Neural progenitor cell (in vitro differentiated cells): ENCODE results near the gene SMAD6. TPM values are rescaled to one million over a fixed set of nuclear protein-coding genes. Genes with fewer than 3 reads are reported as not detected.

ENCODE experiments used
- DNase-seq: peaks from one replicate; pipeline ENCODE4 v3.0.0-alpha.2; 2016; ENCODE audit warnings: low spot score
- H2AFZ ChIP-seq: fragments of 200-600 bp; sonication (generic); replicated peaks from 2 replicates; pipeline ENCODE4 v1.6.1; 2016; ENCODE audit warnings: antibody characterized with exemption
- H3F3A ChIP-seq: fragments of 200-600 bp; sonication (generic); 2 replicates; pipeline ENCODE4 v1.6.1; 2016; ENCODE audit warnings: antibody characterized with exemption, low read depth
- H3K27ac ChIP-seq: fragments of 200-600 bp; sonication (generic); 2 replicates; pipeline ENCODE4 v1.5.1; 2016; ENCODE audit warnings: mild to moderate bottlenecking
- H3K27me3 ChIP-seq: fragments of 200-600 bp; sonication (generic); 2 replicates; pipeline ENCODE4 v1.6.1; 2016; ENCODE audit warnings: mild to moderate bottlenecking, moderate library complexity
- H3K36me3 ChIP-seq: fragments of 200-600 bp; sonication (generic); 2 replicates; pipeline ENCODE4 v1.5.1; 2016
- H3K4me1 ChIP-seq: fragments of 200-600 bp; sonication (generic); 2 replicates; pipeline ENCODE4 v1.6.1; 2016; ENCODE audit warnings: mixed run types
- H3K4me2 ChIP-seq: fragments of 200-600 bp; sonication (generic); 2 replicates; pipeline ENCODE4 v1.6.1; 2016
- H3K4me3 ChIP-seq: fragments of 200-600 bp; sonication (generic); 2 replicates; pipeline ENCODE4 v1.5.1; 2016
- H3K79me2 ChIP-seq: fragments of 200-600 bp; sonication (generic); 2 replicates; pipeline ENCODE4 v1.6.1; 2016; ENCODE audit warnings: low read depth
- H3K9ac ChIP-seq: fragments of 200-600 bp; sonication (generic); 2 replicates; pipeline ENCODE4 v1.6.1; 2016
- H3K9me3 ChIP-seq: fragments of 200-600 bp; sonication (generic); 2 replicates; pipeline ENCODE4 v1.5.1; 2016; ENCODE audit warnings: low read depth
- H4K20me1 ChIP-seq: fragments of 200-600 bp; sonication (generic); 2 replicates; pipeline ENCODE4 v1.6.1; 2016; ENCODE audit warnings: low read depth
- H3K27ac Mint-ChIP-seq: 3 replicates; pipeline ENCODE4 v1.8.0; 2021; ENCODE audit warnings: mixed read lengths
- H3K27me3 Mint-ChIP-seq: 2 replicates; pipeline ENCODE4 v1.8.0; 2022; ENCODE audit warnings: low read depth, mild to moderate bottlenecking, inconsistent platforms, moderate library complexity, mixed read lengths; ENCODE audit not compliant: insufficient read depth
- H3K36me3 Mint-ChIP-seq: 3 replicates; pipeline ENCODE4 v1.8.0; 2021; ENCODE audit warnings: mixed read lengths
- H3K4me1 Mint-ChIP-seq: 3 replicates; pipeline ENCODE4 v1.8.0; 2021; ENCODE audit warnings: mixed read lengths
- H3K4me3 Mint-ChIP-seq: 3 replicates; pipeline ENCODE4 v1.8.0; 2021; ENCODE audit warnings: mild to moderate bottlenecking, moderate library complexity, mixed read lengths
- H3K9me3 Mint-ChIP-seq: 3 replicates; pipeline ENCODE4 v1.8.0; 2020; ENCODE audit warnings: mixed read lengths
- EZH2 ChIP-seq: fragments of 200-600 bp; sonication (generic); IDR thresholded peaks from 2 replicates; pipeline ENCODE4 v1.6.1; 2017; ENCODE audit warnings: antibody characterized with exemption, mild to moderate bottlenecking, moderate library complexity
- EZH2phosphoT487 ChIP-seq: fragments of 200-600 bp; sonication (generic); IDR thresholded peaks from 2 replicates; pipeline ENCODE4 v1.6.1; 2017; ENCODE audit warnings: antibody characterized with exemption
- total RNA-seq: library from RNA; depleted of rRNA; stranded (reverse); fragments of >200 nt; gene quantifications from 2 replicates; pipeline ENCODE4 v1.2.3, GENCODE V29; 2015; ENCODE audit warnings: low replicate concordance
- TF ChIP-seq, protein P1 (sequence below): fragments of 200-600 bp; sonication (generic); IDR thresholded peaks from 2 replicates; pipeline ENCODE4 v1.5.1; 2017; ENCODE audit warnings: antibody characterized with exemption, mild to moderate bottlenecking

Gene SMAD6
- total RNA-seq, 1 donor from 2014 or later = 3.4 TPM

DNA sequence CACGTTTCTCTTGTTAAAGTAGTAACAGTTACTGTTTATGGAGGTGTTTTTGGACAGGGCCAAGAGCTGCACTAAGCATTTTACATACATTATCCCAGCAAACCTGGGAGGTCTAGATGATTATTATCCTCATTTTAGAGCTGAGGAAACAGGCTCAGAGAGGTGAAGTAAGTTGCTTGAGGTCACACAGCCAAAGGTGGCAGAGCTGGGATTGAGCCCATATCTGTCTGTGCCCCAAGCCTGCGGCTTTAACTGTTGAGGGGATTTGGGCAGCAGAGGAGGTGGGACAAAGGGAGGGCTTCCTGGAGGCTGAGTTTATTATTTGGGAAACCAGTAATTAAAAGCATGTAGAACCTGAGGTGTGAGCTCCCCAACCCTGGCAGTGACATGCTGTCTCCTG, 9.2 kb downstream of the SMAD6 start:
- Mint-ChIP-seq H3K36me3 (peaks cover 4% of the 10 kb centered on the region), H3K4me1 (peaks cover 55% of the 10 kb centered on the region), H3K27ac (no peak overlapping the region), H3K4me3 (no peak overlapping the region), H3K9me3 (no peaks in the 10 kb centered on the region), H3K27me3 (peaks cover 3% of the 10 kb centered on the region)
- peaks cover 28% of the 10 kb centered on the region for H4K20me1 ChIP-seq
- DNase-seq = no peak
- H2AFZ ChIP-seq = no peak overlapping the region
- H3K27ac ChIP-seq = no peak overlapping the region
- no peak overlapping the region for H3K9ac ChIP-seq
- H3K9me3 ChIP-seq = no peaks in the 10 kb centered on the region
- no peaks in the 10 kb centered on the region for H3K36me3 ChIP-seq
- H3K4me1 ChIP-seq = peaks cover 44% of the 10 kb centered on the region
- H3K4me3 ChIP-seq = no peak overlapping the region
- H3K79me2 ChIP-seq = peaks cover 10% of the 10 kb centered on the region
- H3F3A ChIP-seq = peaks cover 28% of the 10 kb centered on the region
- no peak overlapping the region for H3K4me2 ChIP-seq
- no peak for TF ChIP-seq EZH2phosphoT487
- TF ChIP-seq EZH2 = no peak
- TF ChIP-seq, protein P1, sequence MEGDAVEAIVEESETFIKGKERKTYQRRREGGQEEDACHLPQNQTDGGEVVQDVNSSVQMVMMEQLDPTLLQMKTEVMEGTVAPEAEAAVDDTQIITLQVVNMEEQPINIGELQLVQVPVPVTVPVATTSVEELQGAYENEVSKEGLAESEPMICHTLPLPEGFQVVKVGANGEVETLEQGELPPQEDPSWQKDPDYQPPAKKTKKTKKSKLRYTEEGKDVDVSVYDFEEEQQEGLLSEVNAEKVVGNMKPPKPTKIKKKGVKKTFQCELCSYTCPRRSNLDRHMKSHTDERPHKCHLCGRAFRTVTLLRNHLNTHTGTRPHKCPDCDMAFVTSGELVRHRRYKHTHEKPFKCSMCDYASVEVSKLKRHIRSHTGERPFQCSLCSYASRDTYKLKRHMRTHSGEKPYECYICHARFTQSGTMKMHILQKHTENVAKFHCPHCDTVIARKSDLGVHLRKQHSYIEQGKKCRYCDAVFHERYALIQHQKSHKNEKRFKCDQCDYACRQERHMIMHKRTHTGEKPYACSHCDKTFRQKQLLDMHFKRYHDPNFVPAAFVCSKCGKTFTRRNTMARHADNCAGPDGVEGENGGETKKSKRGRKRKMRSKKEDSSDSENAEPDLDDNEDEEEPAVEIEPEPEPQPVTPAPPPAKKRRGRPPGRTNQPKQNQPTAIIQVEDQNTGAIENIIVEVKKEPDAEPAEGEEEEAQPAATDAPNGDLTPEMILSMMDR = no peak
- no peaks in the 10 kb centered on the region for H3K27me3 ChIP-seq

DNA sequence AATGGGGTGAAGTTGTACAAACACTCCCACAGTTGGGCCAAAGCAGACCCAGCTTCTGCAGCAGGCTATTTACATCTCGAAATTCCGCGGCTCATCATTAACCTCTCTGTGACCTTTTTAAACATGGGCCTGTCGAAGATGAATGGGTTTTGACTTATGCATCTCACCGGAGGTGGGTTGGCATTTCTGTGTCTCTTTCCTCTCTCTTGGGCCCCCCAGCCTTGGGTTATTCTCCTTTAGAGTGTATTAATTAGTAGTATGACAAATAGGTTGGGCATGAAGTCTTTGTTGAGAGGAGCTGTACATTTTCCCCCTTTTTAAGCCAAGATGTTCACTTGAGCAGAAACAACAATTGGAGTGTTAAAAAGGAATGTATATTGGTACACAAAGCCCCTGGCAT, 9.8 kb downstream of the SMAD6 start:
- no peak overlapping the region for H3K4me3 Mint-ChIP-seq
- no peak overlapping the region for H3K4me3 ChIP-seq
- H3K79me2 ChIP-seq = peaks cover 10% of the 10 kb centered on the region
- no peak overlapping the region for H3K9ac ChIP-seq
- no peaks in the 10 kb centered on the region for H3K9me3 Mint-ChIP-seq
- peaks cover 55% of the 10 kb centered on the region for H3K4me1 Mint-ChIP-seq
- H3K4me2 ChIP-seq = no peak overlapping the region
- H3K36me3 ChIP-seq = no peaks in the 10 kb centered on the region
- no peak for DNase-seq
- TF ChIP-seq EZH2 (no peak), EZH2phosphoT487 (no peak)
- TF ChIP-seq, protein P1 = no peak
- no peaks in the 10 kb centered on the region for H3K27me3 ChIP-seq
- H3K27ac ChIP-seq = no peak overlapping the region
- H3F3A ChIP-seq = peaks cover 26% of the 10 kb centered on the region
- H3K27me3 Mint-ChIP-seq = peaks cover 3% of the 10 kb centered on the region
- no peaks in the 10 kb centered on the region for H3K9me3 ChIP-seq
- H3K36me3 Mint-ChIP-seq = peaks cover 7% of the 10 kb centered on the region
- H2AFZ ChIP-seq = no peak overlapping the region
- peaks cover 42% of the 10 kb centered on the region for H3K4me1 ChIP-seq
- H4K20me1 ChIP-seq = peaks cover 22% of the 10 kb centered on the region
- H3K27ac Mint-ChIP-seq = no peak overlapping the region

DNA sequence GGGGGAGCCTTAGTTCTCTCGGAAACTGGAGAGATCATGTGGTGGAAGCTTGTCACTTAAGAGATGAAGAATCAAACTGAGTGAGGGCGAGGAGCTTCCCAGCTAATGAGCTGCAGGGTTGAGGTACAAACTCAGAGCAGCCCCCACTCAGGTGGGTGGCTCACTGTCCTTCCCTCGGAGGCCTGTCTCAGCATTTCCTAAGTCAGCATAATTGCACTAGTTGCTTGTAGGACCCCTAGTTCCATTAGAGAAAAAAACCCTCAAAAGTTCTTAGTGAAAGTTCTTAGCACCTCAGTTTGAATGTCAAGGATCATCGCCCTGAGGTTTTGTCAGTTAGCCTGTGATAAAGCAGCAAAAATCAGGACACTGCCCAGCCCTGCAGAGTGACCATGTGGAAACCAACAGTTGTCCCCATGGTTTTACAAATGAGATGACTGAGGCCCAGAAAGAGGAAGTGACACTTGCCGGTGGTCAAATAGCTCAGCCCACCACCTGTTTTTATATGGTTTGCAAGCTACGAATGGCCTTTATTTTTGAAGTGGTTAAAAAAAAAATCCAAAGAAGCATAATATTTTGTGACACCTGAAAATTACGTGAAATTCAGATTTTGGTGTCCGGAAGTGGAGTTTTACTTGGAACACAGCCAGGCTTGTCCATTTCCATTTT, 11.9 kb downstream of the SMAD6 start:
- Histone ChIP-seq H3K27ac (no peak overlapping the region), H3K9me3 (no peaks in the 10 kb centered on the region), H3K4me1 (peaks cover 34% of the 10 kb centered on the region), H2AFZ (no peak overlapping the region), H3F3A (peaks cover 21% of the 10 kb centered on the region), H3K4me3 (no peak overlapping the region), H3K4me2 (no peak overlapping the region), H3K36me3 (no peaks in the 10 kb centered on the region), H4K20me1 (peaks cover 5% of the 10 kb centered on the region), H3K9ac (no peak overlapping the region), H3K27me3 (no peaks in the 10 kb centered on the region), H3K79me2 (no peaks in the 10 kb centered on the region)
- no peak for TF ChIP-seq EZH2phosphoT487
- TF ChIP-seq, protein P1 = no peak
- no peak for TF ChIP-seq EZH2
- no peaks in the 10 kb centered on the region for H3K27me3 Mint-ChIP-seq
- no peak overlapping the region for H3K4me3 Mint-ChIP-seq
- peaks cover 40% of the 10 kb centered on the region for H3K4me1 Mint-ChIP-seq
- no peak overlapping the region for H3K27ac Mint-ChIP-seq
- H3K36me3 Mint-ChIP-seq = peaks cover 18% of the 10 kb centered on the region
- H3K9me3 Mint-ChIP-seq = no peaks in the 10 kb centered on the region
- no peak for DNase-seq
